ENCODE data around the gene GALNT6.

GRCh38 chr12:51393676-51394545 lies 2.7 kb upstream of the GALNT6 start:
- TF ChIP-seq CTCF (IDR thresholded peaks at IDR 0.05; ENCODE audit: poor library complexity), result no peak
- no peak for TF ChIP-seq EZH2phosphoT487 (IDR thresholded peaks at IDR 0.05; ENCODE audit: low read depth, severe bottlenecking, unreplicated experiment)
- no peak for TF ChIP-seq EZH2 (IDR thresholded peaks at IDR 0.05; ENCODE audit: borderline replicate concordance)

Data from hepatocyte (in vitro differentiated cells).